Measurements from ENCODE around the gene DOCK1. TPM values are rescaled to one million over a fixed set of nuclear protein-coding genes. Genes with fewer than 3 reads are reported as not detected.

The DOCK1 gene
- total RNA-seq, 1 donor from 2014 or later, result 72.6 TPM

GRCh38 chr10:127302343-127302742 is 397.1 kb downstream of the DOCK1 start:
- H3K36me3 Mint-ChIP-seq, result no peaks in the 10 kb centered on the region
- no peak for TF ChIP-seq EZH2 (IDR thresholded peaks at IDR 0.05)
- no peak for TF ChIP-seq EZH2phosphoT487 (IDR thresholded peaks at IDR 0.05)
- no peak for TF ChIP-seq CTCF (IDR thresholded peaks at IDR 0.05)
- no peak overlapping the region for H3K4me2 ChIP-seq
- H3K4me3 ChIP-seq, result no peak overlapping the region
- no peaks in the 10 kb centered on the region for H3K9me3 ChIP-seq (ENCODE audit: low read depth)
- H3K27ac ChIP-seq, result no peak overlapping the region
- H2AFZ ChIP-seq (replicated peaks), result no peak overlapping the region
- no peaks in the 10 kb centered on the region for H3K4me1 ChIP-seq
- H3K4me1 Mint-ChIP-seq, result peaks cover 8% of the 10 kb centered on the region
- no peak for DNase-seq (ENCODE audit: low spot score)
- H3K79me2 ChIP-seq (ENCODE audit: low read depth), result no peaks in the 10 kb centered on the region
- no peaks in the 10 kb centered on the region for H3F3A ChIP-seq (ENCODE audit: low read depth)
- no peaks in the 10 kb centered on the region for H4K20me1 ChIP-seq (ENCODE audit: low read depth)
- H3K27me3 Mint-ChIP-seq (ENCODE audit: insufficient read depth, low read depth), result peaks cover 4% of the 10 kb centered on the region
- H3K9me3 Mint-ChIP-seq, result no peaks in the 10 kb centered on the region
- H3K36me3 ChIP-seq, result no peaks in the 10 kb centered on the region
- no peak overlapping the region for H3K27ac Mint-ChIP-seq
- no peak overlapping the region for H3K4me3 Mint-ChIP-seq
- no peak overlapping the region for H3K9ac ChIP-seq
- H3K27me3 ChIP-seq, result no peaks in the 10 kb centered on the region

- no peak for DNase-seq (ENCODE audit: low spot score)
- TF ChIP-seq EZH2 (IDR thresholded peaks at IDR 0.05), result no peak
- TF ChIP-seq EZH2phosphoT487 (IDR thresholded peaks at IDR 0.05), result no peak
- TF ChIP-seq CTCF (IDR thresholded peaks at IDR 0.05), result no peak
- H3K36me3 Mint-ChIP-seq, result no peaks in the 10 kb centered on the region
These were observed 397.9 kb downstream of the DOCK1 start for GRCh38 chr10:127303105-127303504.

GRCh38 chr10:127303746-127304145 is 398.5 kb downstream of the DOCK1 start:
- Histone ChIP-seq H4K20me1 (ENCODE audit: low read depth) (no peaks in the 10 kb centered on the region), H3K4me2 (no peak overlapping the region), H3K27ac (no peak overlapping the region), H3K36me3 (no peaks in the 10 kb centered on the region), H3K9ac (no peak overlapping the region), H3K4me1 (no peaks in the 10 kb centered on the region), H3K4me3 (no peak overlapping the region), H2AFZ (replicated peaks) (no peak overlapping the region), H3K9me3 (ENCODE audit: low read depth) (no peaks in the 10 kb centered on the region), H3K27me3 (no peaks in the 10 kb centered on the region), H3F3A (ENCODE audit: low read depth) (no peaks in the 10 kb centered on the region), H3K79me2 (ENCODE audit: low read depth) (no peaks in the 10 kb centered on the region)
- TF ChIP-seq CTCF (IDR thresholded peaks at IDR 0.05) (no peak), EZH2phosphoT487 (IDR thresholded peaks at IDR 0.05) (no peak), EZH2 (IDR thresholded peaks at IDR 0.05) (no peak)
- DNase-seq (ENCODE audit: low spot score), result no peak
- Mint-ChIP-seq H3K27ac (no peak overlapping the region), H3K4me3 (no peak overlapping the region), H3K27me3 (ENCODE audit: insufficient read depth, low read depth) (peaks cover 9% of the 10 kb centered on the region), H3K36me3 (no peaks in the 10 kb centered on the region), H3K4me1 (peaks cover 8% of the 10 kb centered on the region), H3K9me3 (no peaks in the 10 kb centered on the region)

More at GRCh38 chr10:127303105-127303504, 397.9 kb downstream of the DOCK1 start:
- no peaks in the 10 kb centered on the region for H3F3A ChIP-seq (ENCODE audit: low read depth)
- H3K4me3 ChIP-seq, result no peak overlapping the region
- Mint-ChIP-seq H3K27me3 (ENCODE audit: insufficient read depth, low read depth) (peaks cover 8% of the 10 kb centered on the region), H3K9me3 (no peaks in the 10 kb centered on the region), H3K4me3 (no peak overlapping the region), H3K27ac (no peak overlapping the region), H3K4me1 (peaks cover 8% of the 10 kb centered on the region)
- no peaks in the 10 kb centered on the region for H3K9me3 ChIP-seq (ENCODE audit: low read depth)
- no peak overlapping the region for H3K27ac ChIP-seq
- no peaks in the 10 kb centered on the region for H3K4me1 ChIP-seq
- no peaks in the 10 kb centered on the region for H3K79me2 ChIP-seq (ENCODE audit: low read depth)
- H3K36me3 ChIP-seq, result no peaks in the 10 kb centered on the region
- no peaks in the 10 kb centered on the region for H3K27me3 ChIP-seq
- H3K9ac ChIP-seq, result no peak overlapping the region
- no peak overlapping the region for H2AFZ ChIP-seq (replicated peaks)
- H3K4me2 ChIP-seq, result no peak overlapping the region
- H4K20me1 ChIP-seq (ENCODE audit: low read depth), result no peaks in the 10 kb centered on the region
